ENCODE data around the gene TIMMDC1.
"Not testable (repeated sequence)": the region's sequence is repeated elsewhere in the genome, so short reads cannot be mapped to it uniquely, and the experiment has no call there.

Gene TIMMDC1

DNA sequence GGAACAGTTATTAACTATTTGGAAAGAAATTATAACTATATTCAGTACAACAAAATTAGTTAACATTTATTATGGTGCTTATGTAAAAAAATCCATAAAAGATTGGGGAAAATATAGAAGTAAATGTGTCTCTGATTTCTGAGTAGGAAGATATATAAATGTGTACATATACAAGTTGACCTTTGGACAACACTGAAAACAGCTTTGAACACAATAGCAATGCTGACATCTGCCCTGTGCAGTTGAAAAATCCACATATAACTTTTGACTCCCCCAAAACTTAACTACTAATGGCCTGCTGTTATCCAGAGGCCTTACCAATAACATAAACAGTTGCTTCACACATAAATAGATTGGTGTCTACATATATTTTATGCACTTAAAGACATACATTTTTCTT is 12.3 kb downstream of the TIMMDC1 start:
- no peak for DNase-seq (ENCODE audit: low read depth in 2 of 2)

DNA sequence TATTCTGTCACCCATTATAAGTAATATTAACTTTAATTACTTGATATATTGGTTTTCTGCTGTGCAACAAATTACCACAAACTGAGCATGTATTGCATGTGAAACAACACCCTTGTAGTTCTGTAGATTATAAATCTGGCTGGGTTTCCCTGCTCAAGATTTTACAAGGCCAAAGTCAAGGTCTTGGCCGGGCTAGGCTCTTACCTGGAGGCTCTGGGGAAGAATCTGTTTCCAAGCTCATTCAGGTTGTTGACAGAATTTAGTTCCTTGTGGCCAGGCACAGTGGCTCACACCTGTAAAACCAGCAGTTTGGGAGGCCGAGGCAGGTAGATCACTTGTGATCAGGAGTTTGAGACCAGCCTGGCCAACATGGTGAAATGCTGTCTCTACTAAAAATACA is 16.3 kb downstream of the TIMMDC1 start:
- no peak for DNase-seq (ENCODE audit: low read depth in 2 of 2)

DNA sequence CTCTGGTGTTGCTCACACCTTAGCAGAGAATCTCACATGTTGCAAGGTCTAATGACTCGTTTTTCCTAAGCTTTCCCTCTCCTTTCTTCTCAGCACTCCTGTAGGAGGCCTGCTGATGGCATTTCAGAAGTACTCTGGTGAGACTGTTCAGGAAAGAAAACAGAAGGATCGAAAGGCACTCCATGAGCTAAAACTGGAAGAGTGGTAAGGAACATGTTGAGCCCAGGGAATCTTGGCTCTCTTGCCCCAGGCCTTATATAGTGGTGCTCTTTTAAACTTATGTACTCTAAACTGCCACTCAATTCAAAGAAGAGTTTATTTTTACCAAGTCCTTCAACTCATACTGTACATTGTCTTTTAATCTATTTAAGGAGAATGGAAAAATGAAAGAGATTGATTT is 18.8 kb downstream of the TIMMDC1 start:
- no peak for DNase-seq (ENCODE audit: low read depth in 2 of 2)

DNA sequence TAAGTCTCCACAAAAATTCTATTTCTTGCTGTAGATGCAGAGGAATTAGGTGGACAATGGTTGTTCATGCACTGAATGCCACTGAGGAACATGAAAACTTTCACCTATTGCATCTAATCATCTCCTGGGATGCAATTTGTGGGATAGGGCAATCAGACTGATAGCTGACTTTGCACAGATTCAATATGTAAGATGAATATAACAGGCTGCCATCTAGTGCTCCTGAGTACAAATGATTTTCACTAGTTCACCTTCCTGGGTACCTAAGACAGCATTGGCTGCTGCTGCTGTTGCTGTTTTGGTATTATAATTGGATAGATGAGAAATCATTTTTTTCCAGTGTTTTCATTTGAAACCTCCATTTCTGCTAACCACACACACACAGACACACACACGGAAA is 19.7 kb downstream of the TIMMDC1 start:
- DNase-seq (ENCODE audit: low read depth in 2 of 2): no peak

DNA sequence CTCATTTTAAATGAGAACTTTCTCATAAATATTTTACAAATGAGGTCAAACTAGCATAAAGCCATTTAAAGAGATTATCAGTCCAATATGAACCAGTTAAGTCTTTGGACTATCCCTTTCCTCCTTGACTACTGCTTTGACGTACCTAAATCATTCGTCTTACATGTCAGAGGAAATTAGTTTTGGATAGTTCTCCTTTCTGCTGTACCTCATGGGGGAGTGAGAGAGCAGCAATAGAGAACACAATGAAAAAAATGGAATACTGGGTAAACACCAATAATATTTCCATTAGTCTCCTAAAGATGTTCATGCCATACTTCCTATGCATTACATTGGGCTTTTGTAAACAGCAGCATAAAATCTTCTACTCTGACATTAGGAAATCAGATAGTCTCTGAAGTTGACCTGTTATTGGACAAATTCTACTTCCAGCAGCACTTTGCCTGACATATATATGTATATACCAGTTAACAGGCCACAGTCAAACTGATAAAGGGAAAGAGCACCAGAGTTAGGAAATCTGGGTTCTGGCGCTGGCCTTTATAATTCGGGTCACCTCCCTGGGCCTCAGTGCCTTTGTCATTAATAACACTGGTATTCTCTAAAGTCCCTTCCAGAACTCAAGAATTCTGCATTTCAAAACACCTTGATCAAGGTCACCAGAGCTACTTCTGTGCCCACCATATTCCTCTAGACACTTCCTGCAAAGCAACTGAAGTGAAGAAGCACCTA is 26.8 kb downstream of the TIMMDC1 start:
- DNase-seq (ENCODE audit: low read depth in 2 of 2): no peak

DNA sequence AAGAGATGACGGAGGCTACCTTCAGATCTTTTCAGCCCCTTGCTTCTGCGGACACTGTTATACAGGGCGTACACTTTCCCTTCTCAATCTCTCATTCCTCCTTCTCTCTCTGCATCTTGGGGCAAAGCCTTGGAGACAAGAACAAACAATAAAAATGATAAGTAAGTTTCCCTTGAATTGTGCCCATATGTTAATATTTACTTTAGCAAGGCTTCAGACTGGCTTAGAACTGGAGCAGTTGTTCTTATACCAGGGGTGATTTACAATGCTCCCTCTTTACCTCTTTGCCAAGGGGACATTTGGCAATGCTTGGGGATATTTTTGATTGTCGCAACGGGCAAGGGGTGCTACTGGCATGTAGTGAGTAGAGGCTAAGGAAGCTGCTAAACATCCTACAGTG is 29.4 kb downstream of the TIMMDC1 start:
- DNase-seq (ENCODE audit: low read depth in 2 of 2): no peak

DNA sequence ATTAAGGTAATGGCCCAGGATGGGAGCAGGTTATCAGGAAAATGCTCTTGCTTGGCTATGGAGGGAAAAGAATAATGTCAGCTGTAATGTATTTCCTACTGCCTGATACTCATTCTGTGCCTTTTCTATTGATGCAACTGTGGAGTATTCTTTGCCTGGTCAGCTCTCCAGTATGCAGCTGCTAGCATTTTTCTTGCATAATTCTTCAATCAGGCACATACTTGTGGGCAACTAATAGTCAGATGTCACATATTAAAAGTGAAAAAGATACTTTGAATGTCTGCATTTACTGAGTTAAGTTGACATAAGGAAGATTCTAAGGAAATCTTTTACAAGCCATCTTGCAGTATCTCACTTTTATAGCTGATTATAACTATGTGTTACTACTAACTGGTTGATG is 31.5 kb downstream of the TIMMDC1 start:
- DNase-seq (ENCODE audit: low read depth in 2 of 2): no peak

DNA sequence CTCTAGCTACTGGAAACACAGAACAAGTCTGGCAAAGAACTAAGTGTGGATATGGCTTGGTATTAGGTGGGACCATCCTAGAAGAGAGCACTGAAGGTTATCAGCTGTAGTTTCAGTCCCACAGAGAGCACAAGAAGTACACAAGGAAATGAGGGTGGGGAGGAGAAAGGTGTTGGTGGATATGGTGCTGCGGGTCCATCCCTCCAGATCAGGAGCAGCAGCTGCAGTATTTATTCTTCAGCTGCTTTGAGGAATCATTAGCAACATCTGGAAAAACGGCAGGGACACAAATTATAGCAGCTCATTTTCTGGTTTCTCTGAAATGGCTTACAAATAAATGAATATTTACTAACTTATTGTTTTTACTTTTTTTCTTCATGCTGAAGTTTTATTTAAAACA is 32.1 kb downstream of the TIMMDC1 start:
- no peak for DNase-seq (ENCODE audit: low read depth in 2 of 2)

DNA sequence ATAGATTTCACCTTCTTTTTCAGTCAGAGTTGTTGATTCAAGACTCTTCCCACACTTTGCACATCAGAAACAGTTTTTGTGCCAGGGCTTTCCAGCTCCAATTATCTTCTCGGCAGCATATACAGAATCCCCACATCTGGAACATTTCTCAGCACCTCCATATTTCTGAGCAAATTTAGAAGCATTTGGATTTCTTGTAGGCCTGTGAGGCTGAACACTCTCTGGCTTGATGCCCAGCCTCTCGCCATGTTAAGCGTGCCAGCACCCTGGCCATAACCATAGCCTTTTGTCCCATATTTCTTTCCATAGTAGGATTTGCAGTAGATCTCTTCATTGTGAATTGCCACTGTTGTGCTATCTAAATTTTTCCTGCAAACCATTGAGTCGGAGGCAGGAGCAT is 32.8 kb downstream of the TIMMDC1 start:
- DNase-seq (ENCODE audit: low read depth in 2 of 2): no peak

DNA sequence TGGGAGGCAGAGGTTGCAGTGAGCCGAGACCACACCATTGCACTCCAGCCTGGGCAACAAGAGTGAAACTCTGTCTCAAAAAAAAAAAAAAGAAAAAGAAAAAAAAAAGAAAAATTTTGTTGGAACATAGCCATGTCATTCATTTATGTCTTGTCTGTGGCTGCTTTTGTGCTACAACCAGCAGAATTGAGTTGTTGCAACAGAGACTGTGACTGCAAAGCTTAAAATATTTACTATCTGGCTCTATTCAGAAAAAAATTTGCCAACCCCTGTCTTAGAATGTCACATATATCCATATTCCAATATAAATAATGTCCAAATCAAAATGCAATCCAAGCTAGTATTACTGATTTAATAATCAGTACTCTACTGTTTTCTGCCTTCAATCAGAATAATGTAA is 35.9 kb downstream of the TIMMDC1 start:
- no peak for DNase-seq (ENCODE audit: low read depth in 2 of 2)

DNA sequence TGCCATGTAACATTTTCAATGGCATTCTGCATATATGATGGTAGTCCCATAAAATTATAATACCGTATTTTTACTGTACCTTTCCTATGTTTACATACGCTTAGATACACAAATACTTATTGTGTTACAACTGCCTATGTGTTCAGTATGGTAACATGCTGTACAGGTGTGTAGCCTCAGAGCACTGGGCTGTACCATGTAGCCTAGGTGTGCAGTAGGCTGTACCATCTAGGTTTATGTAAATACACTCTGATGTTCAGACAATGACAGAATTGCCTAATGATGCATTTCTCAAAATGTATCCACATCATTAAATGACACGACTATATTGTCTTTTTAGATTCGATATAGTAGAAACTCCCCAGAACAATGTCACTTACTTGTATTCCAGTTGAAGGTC is 38.4 kb downstream of the TIMMDC1 start:
- no peak for DNase-seq (ENCODE audit: low read depth in 2 of 2)

DNA sequence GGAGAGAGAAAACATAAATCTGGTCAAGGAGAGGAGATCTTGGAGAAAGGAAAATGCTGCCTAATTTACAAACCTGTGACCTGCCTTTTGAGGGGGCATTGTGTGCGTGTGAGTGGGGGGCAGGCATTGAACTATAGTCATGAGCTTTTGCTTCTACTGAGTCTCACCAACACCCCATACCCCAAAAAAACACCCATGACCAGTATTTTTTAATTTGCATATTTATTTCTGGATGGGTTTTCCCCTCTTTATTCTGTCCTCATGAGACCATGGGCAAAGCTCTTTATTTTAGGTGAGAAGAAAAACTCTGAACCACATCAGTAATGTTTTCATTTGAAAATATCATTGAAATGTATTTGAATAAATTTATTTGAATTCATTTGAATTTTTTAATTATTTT is 40.4 kb downstream of the TIMMDC1 start:
- no peak for DNase-seq (ENCODE audit: low read depth in 2 of 2)

DNA sequence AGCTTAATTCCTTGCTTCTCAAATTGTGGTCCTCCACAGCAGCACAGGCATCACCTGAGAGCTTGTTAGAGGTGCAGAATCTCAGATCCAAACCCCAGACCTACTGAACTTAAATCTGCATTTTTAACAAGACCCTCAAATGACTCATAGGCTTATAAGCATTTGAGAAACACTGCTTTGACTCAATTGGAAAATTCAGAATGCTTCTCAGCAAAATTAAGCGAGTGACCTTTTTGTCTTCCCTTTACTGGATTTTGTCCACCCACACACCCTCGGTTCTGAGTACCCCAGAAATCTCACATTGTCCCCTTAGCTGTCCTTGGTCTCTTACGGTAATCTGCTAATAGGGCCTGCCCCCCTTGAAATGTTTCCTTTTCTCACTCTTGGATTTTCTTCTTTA is 43.2 kb downstream of the TIMMDC1 start:
- DNase-seq (ENCODE audit: low read depth in 2 of 2): no peak

DNA sequence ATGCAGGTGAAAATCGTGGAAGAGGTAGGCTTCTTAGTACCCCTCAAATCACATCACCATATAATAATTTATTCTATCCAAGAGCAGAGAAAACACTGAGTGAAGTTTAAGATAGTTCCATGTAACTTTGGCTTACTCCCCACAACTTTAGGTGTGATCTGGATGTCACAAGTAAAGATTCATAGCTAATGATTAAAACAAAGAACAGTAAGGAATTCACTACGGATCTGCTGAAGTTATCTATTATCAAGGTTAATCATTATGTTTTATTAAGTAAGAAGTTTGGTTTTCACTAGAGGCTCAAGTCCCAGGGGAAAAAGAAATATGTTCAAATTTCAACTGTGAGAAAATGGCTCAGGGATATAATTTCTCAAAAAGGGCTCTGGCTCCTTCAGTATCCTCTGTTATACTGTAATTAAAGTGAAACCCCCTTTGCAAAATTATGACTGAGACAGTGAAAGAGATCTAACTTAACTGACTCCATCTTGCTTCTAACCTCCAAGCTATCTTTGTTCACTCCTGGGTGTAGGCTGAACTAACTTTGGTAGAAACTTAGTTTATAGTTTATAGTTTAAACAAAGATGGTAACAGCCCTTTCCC is 43.9 kb downstream of the TIMMDC1 start:
- DNase-seq (ENCODE audit: low read depth in 2 of 2): no peak

DNA sequence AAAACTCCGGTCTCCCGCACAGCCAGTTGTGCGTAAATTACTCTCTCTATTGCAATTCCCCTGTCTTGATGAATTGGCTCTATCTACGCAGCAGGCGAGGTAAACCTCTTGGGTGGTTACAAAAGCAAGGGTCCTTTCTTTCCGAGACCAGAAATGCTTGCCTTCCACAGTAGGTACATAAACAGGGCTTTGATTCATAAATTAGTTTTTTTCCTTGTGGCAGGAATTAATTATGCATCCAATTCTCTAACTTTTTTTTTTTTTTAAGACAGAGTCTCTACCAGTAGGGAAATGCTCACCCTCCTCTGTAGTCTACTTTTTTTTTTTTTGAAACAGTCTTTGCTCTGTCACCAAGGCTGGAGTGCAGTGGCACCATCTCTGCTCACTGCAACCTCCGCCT is 44.8 kb downstream of the TIMMDC1 start:
- no peak for DNase-seq (ENCODE audit: low read depth in 2 of 2)

DNA sequence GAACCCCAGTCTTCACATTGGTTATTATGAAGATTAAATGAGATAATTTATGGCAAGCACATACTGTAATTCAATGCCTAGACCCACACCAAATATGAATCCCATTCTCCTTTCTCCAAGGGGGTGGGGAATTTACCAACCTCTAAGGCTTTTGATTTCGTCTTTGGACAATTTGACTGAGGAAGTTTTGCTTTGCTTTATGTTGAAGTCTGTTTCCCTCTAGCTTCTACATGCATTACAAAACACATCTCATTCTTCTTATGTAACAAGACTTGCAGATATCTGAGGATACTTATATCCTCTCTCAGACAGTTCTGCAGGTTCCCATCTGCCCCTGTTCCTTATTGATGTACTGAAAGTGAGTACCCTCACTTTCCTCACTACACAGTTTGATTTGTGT is 48.9 kb downstream of the TIMMDC1 start:
- DNase-seq (ENCODE audit: low read depth in 2 of 2): no peak

DNA sequence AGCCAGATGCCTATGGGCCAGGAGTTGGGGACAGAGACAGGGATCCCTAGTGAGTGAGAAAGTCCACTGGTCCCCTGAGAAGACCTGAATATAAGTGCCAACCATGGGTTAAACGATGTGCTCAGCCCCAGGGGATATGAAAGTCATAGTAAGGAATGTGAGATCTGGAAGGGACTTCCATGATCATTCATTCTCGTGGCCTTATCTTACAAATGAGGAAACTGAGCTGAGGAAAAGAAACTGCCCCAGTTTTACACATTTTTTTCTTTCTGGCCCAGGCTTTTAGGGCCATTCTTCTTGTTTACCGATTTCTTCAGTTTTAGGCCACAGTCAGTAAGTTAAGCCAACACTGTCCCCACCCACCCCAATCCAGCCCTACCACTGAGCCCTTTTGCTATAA is 50.0 kb downstream of the TIMMDC1 start:
- no peak for DNase-seq (ENCODE audit: low read depth in 2 of 2)

DNA sequence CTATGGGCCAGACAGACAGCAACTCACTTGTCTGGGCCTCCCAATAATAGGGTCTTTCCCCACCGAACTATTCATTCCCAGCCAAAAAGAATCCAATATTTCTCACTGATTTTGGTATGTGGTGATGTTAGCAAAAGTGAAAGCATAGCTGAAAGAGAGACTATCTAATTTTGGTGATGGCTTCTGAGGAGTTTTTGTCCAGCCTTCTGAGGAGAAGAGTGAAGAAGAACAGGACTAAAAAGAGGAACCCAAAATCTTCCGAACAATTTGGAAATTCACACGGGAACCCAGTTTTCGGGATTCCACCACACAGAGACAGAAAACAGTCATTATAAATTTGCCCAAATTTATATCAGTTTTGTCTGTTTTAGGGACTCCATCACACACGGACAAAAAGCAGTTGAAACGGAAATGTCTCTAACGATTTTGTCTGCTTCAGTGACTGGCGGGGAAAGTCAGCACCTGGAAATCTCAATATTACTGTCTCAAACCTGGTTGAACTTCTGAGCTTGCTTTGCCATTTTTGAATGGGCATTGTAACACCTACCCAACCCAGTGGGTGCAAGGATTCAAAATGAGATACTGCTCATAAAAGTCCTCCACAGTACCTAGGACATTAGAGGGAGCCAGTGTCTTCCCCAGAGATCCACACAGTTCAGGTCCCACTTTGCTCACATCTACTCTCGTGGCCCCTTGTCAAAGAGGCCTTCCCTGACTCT is 52.0 kb downstream of the TIMMDC1 start:
- no peak for DNase-seq (ENCODE audit: low read depth in 2 of 2)

DNA sequence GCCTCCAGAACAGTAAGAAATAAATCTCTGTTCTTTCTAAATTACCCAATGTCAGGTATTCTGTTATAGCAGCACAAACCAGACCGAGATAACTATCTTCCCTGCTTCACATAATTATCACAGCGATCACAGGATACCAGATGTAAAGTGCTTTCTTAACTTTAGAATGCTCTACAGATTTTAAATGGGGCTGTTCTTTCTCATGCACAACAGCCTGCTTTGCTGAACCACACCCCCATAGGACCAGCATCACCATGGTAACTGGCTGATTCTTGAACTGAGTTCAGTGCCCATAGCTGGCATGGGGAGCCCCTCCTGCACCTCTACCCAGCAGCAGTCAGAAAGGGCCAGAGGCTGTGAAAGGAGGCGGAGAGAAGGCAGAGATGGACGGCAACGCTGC is 53.3 kb downstream of the TIMMDC1 start:
- DNase-seq (ENCODE audit: low read depth in 2 of 2): no peak

DNA sequence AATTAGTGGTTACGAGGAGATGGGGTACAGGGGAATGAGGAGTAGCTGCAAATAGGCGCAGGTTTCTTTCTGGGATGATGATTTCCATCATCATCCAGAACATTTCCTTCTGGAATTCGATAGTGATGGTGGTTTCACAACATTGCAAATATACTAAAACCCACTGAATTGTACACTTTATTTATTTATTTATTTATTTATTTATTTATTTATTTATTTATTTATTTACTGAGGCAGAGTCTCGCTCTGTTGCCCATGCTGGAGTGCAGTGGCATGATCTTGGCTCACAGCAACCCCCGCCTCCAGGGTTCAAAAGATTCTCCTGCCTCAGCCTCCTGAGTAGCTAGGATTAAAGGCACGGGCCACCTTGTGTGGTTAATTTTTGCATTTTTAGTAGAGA is 54.6 kb downstream of the TIMMDC1 start:
- DNase-seq (ENCODE audit: low read depth in 2 of 2): not testable (repeated sequence)

DNA sequence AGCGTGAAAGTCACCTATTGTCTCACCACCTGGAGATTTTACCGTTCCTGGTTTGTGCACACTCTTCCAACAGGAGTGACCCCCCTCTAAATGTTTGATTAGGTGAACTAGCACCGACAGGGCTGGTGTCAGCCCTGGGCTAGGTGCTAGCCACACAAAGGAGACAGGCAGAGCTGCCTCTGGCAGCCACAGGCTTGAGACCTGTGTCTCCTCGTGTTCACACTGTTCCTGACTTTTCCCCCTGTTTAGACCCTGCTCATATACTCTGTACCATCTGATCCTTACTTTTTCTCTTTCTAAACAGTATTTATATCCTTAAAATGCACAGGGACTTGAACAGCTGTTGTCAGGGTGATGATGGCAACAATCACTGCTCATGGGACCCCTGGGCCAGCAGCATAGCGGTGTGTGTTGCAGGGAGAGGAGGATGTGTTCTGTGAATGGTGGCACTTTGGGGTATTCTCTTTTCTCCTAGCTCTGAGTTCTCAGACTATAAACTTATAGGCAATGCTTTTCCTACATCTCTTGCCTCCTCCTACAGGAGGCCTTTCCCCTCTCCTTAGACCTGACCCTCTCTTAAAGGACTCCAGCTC is 55.6 kb downstream of the TIMMDC1 start:
- no peak for DNase-seq (ENCODE audit: low read depth in 2 of 2)

DNA sequence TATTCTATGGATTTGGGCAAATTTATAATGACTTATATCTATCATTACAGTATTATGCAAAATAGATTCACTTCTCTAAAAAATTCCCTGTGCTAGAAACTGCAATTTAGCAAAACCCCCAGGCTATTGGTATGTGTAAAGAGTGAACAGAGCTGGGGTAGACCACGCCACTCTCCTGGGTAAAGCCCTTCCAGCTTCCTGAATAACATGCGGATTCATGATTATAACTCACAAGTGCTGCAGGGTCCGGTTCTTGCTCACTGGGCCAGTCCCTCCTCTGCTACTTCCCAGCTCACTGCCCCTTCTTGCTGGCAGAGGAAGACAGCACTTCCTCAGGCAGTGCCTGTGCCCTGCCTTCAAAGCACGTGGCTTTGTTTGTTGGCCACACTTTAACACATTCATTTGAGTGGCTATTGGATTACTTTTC is 57.0 kb downstream of the TIMMDC1 start:
- DNase-seq (ENCODE audit: low read depth in 2 of 2): no peak

DNA sequence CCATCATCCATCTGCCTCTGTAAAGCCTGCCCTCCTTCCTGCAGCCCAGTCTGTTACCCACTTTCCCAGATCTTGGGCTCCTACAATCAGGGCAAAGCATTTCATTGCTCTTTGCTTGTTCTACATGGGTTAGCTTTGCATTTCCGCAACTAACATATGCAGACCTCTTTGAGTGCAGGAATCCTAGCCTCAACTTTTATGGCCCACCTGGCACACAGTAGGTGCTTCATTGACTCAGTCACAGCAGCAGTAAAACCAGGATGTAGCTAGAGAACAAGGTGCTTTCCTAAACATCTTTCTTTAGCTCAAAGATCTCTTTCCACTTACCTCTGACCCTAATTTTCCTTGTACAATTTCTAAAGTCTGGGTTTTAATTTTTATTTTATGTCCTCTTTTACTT is 57.6 kb downstream of the TIMMDC1 start:
- no peak for DNase-seq (ENCODE audit: low read depth in 2 of 2)
